ENCODE data around the gene GRAMD2B. TPM values are rescaled to one million over a fixed set of nuclear protein-coding genes. Genes with fewer than 3 reads are reported as not detected.
A peak's percentile ranks its signal among the peaks of the same experiment; 100 is the strongest.

GRAMD2B gene
- total RNA-seq, 4 donors from 2014 or later: 43.9 to 85.0 (median 52.3) TPM

GRCh38 chr5:126414874-126415502 is 8.2 kb upstream of the GRAMD2B start:
- TF ChIP-seq POLR2A (IDR thresholded peaks at IDR 0.05) (no peak), EP300 (IDR thresholded peaks at IDR 0.05) (no peak), POLR2AphosphoS5 (IDR thresholded peaks at IDR 0.05) (no peak), CTCF (IDR thresholded peaks at IDR 0.05) (no peak)
- Histone ChIP-seq H3K36me3 (no peaks in the 10 kb centered on the region), H3K9me3 (no peaks in the 10 kb centered on the region), H3K4me3 (no peak overlapping the region), H3K27me3 (no peaks in the 10 kb centered on the region), H3K4me1 (peaks cover 12% of the 10 kb centered on the region), H3K27ac (peak overlapping the region; percentile 41)
- 60% methylated on average over 1 of the region's 1 CpG for WGBS
- no peak for DNase-seq (ENCODE audit: low spot score in 2 of 2)

- H3K27me3 ChIP-seq: no peaks in the 10 kb centered on the region
- 78% methylated on average over 4 of the region's 4 CpGs for WGBS
- H3K4me3 ChIP-seq: no peak overlapping the region
- no peaks in the 10 kb centered on the region for H3K36me3 ChIP-seq
- TF ChIP-seq CTCF (IDR thresholded peaks at IDR 0.05): no peak
- no peak for TF ChIP-seq EP300 (IDR thresholded peaks at IDR 0.05)
- TF ChIP-seq POLR2AphosphoS5 (IDR thresholded peaks at IDR 0.05): no peak
- no peak for TF ChIP-seq POLR2A (IDR thresholded peaks at IDR 0.05)
- H3K4me1 ChIP-seq: peaks cover 12% of the 10 kb centered on the region
- no peak for DNase-seq (ENCODE audit: low spot score in 2 of 2)
- no peaks in the 10 kb centered on the region for H3K9me3 ChIP-seq
- no peak overlapping the region for H3K27ac ChIP-seq
These were observed 7.4 kb upstream of the GRAMD2B start for GRCh38 chr5:126415789-126416188.

- Histone ChIP-seq H3K4me1 (peaks cover 12% of the 10 kb centered on the region), H3K27me3 (no peaks in the 10 kb centered on the region), H3K9me3 (no peaks in the 10 kb centered on the region), H3K27ac (no peak overlapping the region), H3K36me3 (no peaks in the 10 kb centered on the region), H3K4me3 (no peak overlapping the region)
- DNase-seq (ENCODE audit: low spot score in 2 of 2): no peak
- TF ChIP-seq EP300 (IDR thresholded peaks at IDR 0.05) (no peak), POLR2A (IDR thresholded peaks at IDR 0.05) (no peak), POLR2AphosphoS5 (IDR thresholded peaks at IDR 0.05) (no peak), CTCF (IDR thresholded peaks at IDR 0.05) (no peak)
- 90% methylated on average over 4 of the region's 4 CpGs for WGBS
These were observed 6.8 kb upstream of the GRAMD2B start for GRCh38 chr5:126416266-126416925.

GRCh38 chr5:126417178-126417577 is 6.0 kb upstream of the GRAMD2B start:
- H3K36me3 ChIP-seq: no peaks in the 10 kb centered on the region
- H3K4me1 ChIP-seq: peaks cover 13% of the 10 kb centered on the region
- TF ChIP-seq CTCF (IDR thresholded peaks at IDR 0.05) (no peak), EP300 (IDR thresholded peaks at IDR 0.05) (no peak), POLR2A (IDR thresholded peaks at IDR 0.05) (no peak), POLR2AphosphoS5 (IDR thresholded peaks at IDR 0.05) (no peak)
- H3K27ac ChIP-seq: no peak overlapping the region
- no peaks in the 10 kb centered on the region for H3K9me3 ChIP-seq
- DNase-seq (ENCODE audit: low spot score in 2 of 2): no peak
- no peak overlapping the region for H3K4me3 ChIP-seq
- no peaks in the 10 kb centered on the region for H3K27me3 ChIP-seq
- 100% methylated on average over 2 of the region's 2 CpGs for WGBS

- peaks cover 21% of the 10 kb centered on the region for H3K4me1 ChIP-seq
- no peaks in the 10 kb centered on the region for H3K9me3 ChIP-seq
- H3K36me3 ChIP-seq: no peaks in the 10 kb centered on the region
- H3K27ac ChIP-seq: no peak overlapping the region
- no peak for DNase-seq (ENCODE audit: low spot score in 2 of 2)
- TF ChIP-seq POLR2A (IDR thresholded peaks at IDR 0.05) (no peak), POLR2AphosphoS5 (IDR thresholded peaks at IDR 0.05) (no peak), CTCF (IDR thresholded peaks at IDR 0.05) (no peak), EP300 (IDR thresholded peaks at IDR 0.05) (no peak)
- WGBS: 93% methylated on average over 5 of the region's 5 CpGs
- H3K4me3 ChIP-seq: no peak overlapping the region
- H3K27me3 ChIP-seq: no peaks in the 10 kb centered on the region
These were observed 4.1 kb upstream of the GRAMD2B start for GRCh38 chr5:126419102-126419501.

All from suprapubic skin (tissue), 4 donors.